Thyroid gland (tissue), 4 donors: Measurements from ENCODE around the gene CEP19. TPM values are rescaled to one million over a fixed set of nuclear protein-coding genes. Genes with fewer than 3 reads are reported as not detected.

Experiments used
- DNase-seq, 2 donors: peaks; one replicate each; pipeline ENCODE4 v3.0.0-alpha.2; 2019
- H3K27ac ChIP-seq, 3 donors: fragments of 200-600 bp; sonication (generic); 1 replicate in 2 of 3; 2 replicates in 1 of 3; pipeline ENCODE4 v1.5.1; 2016 to 2019; ENCODE audit warnings: mild to moderate bottlenecking in 1 of 3, moderate library complexity in 1 of 3
- H3K27me3 ChIP-seq: fragments of 200-600 bp; sonication (generic); one replicate; pipeline ENCODE4 v1.5.1; 2019
- H3K36me3 ChIP-seq, 2 donors: fragments of 200-600 bp; sonication (generic); one replicate each; pipeline ENCODE4 v1.5.1; 2016 to 2019
- H3K4me1 ChIP-seq, 2 donors: fragments of 200-600 bp; sonication (generic); one replicate each; pipeline ENCODE4 v1.5.1; 2017 to 2019
- H3K4me3 ChIP-seq, 3 donors: fragments of 200-600 bp; sonication (generic); replicated peaks in 1 of 3; 1 replicate in 2 of 3; 2 replicates in 1 of 3; pipeline ENCODE4 v1.5.1; 2016; ENCODE audit warnings: mild to moderate bottlenecking in 1 of 3
- H3K9me3 ChIP-seq: fragments of 200-600 bp; sonication (generic); one replicate; pipeline ENCODE4 v1.5.1; 2017
- POLR2A ChIP-seq, 2 donors: fragments of 450-650 bp; IDR thresholded peaks; one replicate each; pipeline ENCODE4 v1.6.1; 2017; ENCODE audit warnings: antibody characterized with exemption in 2 of 2, mild to moderate bottlenecking in 2 of 2, moderate library complexity in 1 of 2
- WGBS, 2 donors: methylation state at CpG; one replicate each; pipeline ENCODE4 v1.1.5; 2017; 5-methylcytosine and 5-hydroxymethylcytosine counted together
- intact Hi-C: fragments of 100-400 bp; cut with DNase I; formaldehyde crosslinking; loops from one replicate; pipeline ENCODE4 v1.15.1; 2023
- total RNA-seq, 4 donors: library from RNA; depleted of rRNA; stranded (reverse); fragments of >200 nt; gene quantifications; one replicate each; pipeline ENCODE4 v1.2.3, GENCODE V29; 2016
- TF ChIP-seq, protein P1 (sequence below), 6 experiments: fragments of 200-600 bp in 3 of 6; fragments of 450-650 bp in 3 of 6; sonication (generic) in 3 of 6; IDR thresholded peaks; one replicate each; pipeline ENCODE4 v1.5.1; 2016 to 2019; ENCODE audit warnings: antibody characterized with exemption in 6 of 6, mild to moderate bottlenecking in 2 of 6, inconsistent platforms in 1 of 6, moderate library complexity in 1 of 6

The CEP19 gene
- total RNA-seq, 4 donors from 2014 or later, result 1.2 to 5.2 (median 3.8) TPM

DNA sequence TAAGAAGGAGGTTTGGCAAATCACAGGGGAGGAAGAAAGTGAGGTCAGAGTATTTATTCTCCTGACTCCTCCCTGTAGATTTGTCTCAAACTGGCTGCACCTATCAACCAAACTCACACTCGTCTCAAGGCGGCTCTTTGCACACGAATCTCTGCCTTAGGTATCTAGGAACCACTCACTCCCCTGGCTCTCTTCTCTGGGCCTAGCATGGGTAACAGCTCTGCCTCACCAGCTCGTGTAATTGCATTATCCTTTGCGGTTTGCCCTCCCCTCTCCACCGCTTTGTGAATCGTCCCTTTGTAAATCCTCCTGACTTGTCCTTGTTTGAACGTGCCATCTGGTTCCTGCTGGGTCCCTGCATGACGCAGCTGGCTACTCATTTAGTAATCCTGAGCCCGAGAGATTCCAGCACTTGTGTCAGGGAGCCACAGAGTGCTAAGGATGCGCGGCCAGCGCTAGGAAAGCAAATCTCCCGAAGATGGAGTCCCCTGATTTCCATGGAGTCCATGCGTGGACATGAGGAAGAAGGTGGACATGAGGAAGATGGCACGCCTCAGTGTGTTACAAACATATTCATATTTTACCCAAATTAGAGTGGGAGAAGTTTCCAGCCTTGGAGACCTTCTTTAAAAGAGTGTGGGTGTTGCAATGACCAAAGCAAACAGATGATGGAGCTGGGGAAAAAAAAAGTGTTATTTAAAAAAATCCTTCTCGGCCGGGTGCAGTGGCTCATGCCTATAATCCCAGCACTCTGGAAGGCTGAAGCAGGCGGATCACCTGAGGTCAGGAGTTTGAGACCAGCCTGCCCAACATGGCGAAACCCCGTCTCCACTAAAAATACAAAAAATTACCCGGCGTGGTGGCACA is 45.8 kb downstream of the CEP19 start:
- intact Hi-C loops, result no loop called here
- Histone ChIP-seq H3K4me3 (no peak overlapping the region), H3K9me3 (no peaks in the 10 kb centered on the region), H3K27ac (no peak overlapping the region), H3K4me1 (peaks cover 0 to 1% of the 10 kb centered on the region in 2 donors), H3K36me3 (no peaks in the 10 kb centered on the region), H3K27me3 (no peaks in the 10 kb centered on the region)
- WGBS, 2 donors, result 48 to 53% methylated on average over 23 of the region's 23 CpGs
- no peak for DNase-seq
- no peak for TF ChIP-seq POLR2A (IDR thresholded peaks at IDR 0.05)
- TF ChIP-seq, protein P1, sequence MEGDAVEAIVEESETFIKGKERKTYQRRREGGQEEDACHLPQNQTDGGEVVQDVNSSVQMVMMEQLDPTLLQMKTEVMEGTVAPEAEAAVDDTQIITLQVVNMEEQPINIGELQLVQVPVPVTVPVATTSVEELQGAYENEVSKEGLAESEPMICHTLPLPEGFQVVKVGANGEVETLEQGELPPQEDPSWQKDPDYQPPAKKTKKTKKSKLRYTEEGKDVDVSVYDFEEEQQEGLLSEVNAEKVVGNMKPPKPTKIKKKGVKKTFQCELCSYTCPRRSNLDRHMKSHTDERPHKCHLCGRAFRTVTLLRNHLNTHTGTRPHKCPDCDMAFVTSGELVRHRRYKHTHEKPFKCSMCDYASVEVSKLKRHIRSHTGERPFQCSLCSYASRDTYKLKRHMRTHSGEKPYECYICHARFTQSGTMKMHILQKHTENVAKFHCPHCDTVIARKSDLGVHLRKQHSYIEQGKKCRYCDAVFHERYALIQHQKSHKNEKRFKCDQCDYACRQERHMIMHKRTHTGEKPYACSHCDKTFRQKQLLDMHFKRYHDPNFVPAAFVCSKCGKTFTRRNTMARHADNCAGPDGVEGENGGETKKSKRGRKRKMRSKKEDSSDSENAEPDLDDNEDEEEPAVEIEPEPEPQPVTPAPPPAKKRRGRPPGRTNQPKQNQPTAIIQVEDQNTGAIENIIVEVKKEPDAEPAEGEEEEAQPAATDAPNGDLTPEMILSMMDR (IDR thresholded peaks at IDR 0.05), result no peak

DNA sequence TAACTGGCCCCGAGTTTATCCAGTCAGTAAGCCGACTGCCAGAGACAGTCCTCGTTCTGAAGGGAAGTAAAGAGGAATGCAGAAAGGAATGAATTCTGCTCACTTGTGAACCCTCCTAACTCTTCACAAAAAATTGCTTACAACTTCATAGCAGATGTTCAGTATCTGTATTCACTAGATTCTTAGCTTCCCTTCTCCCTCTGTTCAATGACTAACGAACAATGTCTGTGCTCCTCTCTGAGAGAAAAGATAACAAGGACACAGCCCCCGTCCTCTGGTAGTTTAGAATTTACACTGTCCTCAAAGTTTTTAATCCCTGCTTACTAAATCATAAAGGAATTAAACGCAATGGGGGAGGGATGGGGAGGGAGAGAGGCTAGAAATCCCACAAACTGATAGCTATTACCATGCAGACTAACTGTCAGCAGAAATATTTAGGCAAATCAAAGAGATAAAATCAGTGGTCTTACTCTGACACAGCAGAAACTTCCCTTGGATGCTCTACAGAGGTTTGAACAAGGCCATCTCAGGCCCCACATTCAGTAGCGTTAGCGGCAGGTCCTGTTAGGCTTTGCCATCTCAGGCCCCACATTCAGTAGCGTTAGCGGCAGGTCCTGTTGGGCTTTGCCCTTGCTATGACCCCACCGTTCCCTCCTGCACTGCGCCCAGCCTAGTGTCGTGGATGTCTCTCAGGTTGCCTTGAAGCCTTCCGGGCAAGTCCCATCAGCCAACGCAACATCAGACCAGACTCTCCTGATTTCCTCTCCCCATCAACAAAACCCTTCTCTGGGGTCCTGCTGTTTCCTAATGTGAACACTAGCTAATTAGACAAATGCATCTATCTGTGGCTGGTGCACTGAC is 49.1 kb downstream of the CEP19 start:
- peaks cover 0 to 9% of the 10 kb centered on the region in 2 donors for H3K4me1 ChIP-seq
- H3K36me3 ChIP-seq, result no peaks in the 10 kb centered on the region
- no peak for DNase-seq
- 64 to 71% methylated on average over 11 to 15 of the region's 15 CpGs for WGBS, 2 donors
- intact Hi-C loops, result no loop called here
- no peak overlapping the region for H3K27ac ChIP-seq
- H3K4me3 ChIP-seq, result no peak overlapping the region
- no peak for TF ChIP-seq POLR2A (IDR thresholded peaks at IDR 0.05)
- TF ChIP-seq, protein P1 (IDR thresholded peaks at IDR 0.05), result no peak
- no peaks in the 10 kb centered on the region for H3K9me3 ChIP-seq
- no peaks in the 10 kb centered on the region for H3K27me3 ChIP-seq

DNA sequence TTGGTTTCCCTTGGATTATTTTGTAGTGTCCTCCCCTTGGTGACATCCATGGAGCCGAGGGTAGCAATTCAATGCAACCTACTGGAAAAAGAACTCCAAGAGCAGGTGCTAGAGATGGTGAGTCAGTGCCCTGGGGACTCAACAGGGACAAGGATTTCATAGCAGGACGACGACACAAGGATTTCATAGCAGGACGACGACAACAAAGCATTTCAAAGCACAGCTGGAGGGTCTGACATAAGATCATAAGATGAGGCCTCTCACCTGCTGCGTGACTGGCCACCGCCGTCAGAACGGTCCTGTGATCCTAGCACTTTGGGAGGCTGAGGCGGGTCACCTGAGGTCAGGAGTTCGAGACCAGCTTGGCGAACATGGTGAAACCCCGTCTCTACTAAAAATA is 50.0 kb downstream of the CEP19 start:
- no peak for DNase-seq
- 83 to 91% methylated on average over 13 of the region's 13 CpGs for WGBS, 2 donors
- no peak for TF ChIP-seq POLR2A (IDR thresholded peaks at IDR 0.05)
- TF ChIP-seq, protein P1 (IDR thresholded peaks at IDR 0.05), result no peak

DNA sequence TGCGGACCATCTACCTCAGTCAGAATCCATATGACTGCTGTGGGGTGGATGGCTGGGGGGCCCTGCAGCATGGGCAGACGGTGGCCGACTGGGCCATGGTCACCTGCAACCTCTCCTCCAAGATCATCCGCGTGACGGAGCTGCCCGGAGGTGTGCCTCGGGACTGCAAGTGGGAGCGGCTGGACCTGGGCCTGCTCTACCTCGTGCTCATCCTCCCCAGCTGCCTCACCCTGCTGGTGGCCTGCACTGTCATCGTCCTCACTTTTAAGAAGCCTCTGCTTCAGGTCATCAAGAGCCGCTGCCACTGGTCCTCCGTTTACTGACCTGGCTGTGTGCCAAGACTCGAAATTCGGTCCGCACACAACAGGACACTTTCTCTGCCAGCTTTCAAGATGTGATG is 50.6 kb downstream of the CEP19 start:
- H3K27me3 ChIP-seq, result no peaks in the 10 kb centered on the region
- 57 to 75% methylated on average over 7 to 16 of the region's 16 CpGs for WGBS, 2 donors
- H3K4me3 ChIP-seq, result no peak overlapping the region
- H3K36me3 ChIP-seq, result no peaks in the 10 kb centered on the region
- DNase-seq, result no peak
- H3K27ac ChIP-seq, result no peak overlapping the region
- H3K4me1 ChIP-seq, result peaks cover 0 to 9% of the 10 kb centered on the region in 2 donors
- H3K9me3 ChIP-seq, result no peaks in the 10 kb centered on the region
- TF ChIP-seq, protein P1 (IDR thresholded peaks at IDR 0.05), result no peak
- TF ChIP-seq POLR2A (IDR thresholded peaks at IDR 0.05), result no peak
- intact Hi-C loops, result no loop called here

More for the DNA sequence above, 50.0 kb downstream of the CEP19 start:
- Histone ChIP-seq H3K27ac (no peak overlapping the region), H3K4me3 (no peak overlapping the region), H3K9me3 (no peaks in the 10 kb centered on the region), H3K36me3 (no peaks in the 10 kb centered on the region), H3K4me1 (peaks cover 0 to 9% of the 10 kb centered on the region in 2 donors), H3K27me3 (no peaks in the 10 kb centered on the region)
- intact Hi-C loops, result no loop called here
